GM12878 (cell line): ENCODE data around the gene ZNF165. TPM values are rescaled to one million over a fixed set of nuclear protein-coding genes. Genes with fewer than 3 reads are reported as not detected.
A peak's percentile ranks its signal among the peaks of the same experiment; 100 is the strongest.

Experiments used
- ATAC-seq: fragments of 200-7000 bp; cut with Tn5 transposase; 3 replicates; pipeline ENCODE4 v1.9.1; 2020; ENCODE audit warnings: mild to moderate bottlenecking, moderate library complexity
- BruUV-seq: library from RNA; stranded (reverse); fragments of 400-500 nt; replicated peaks from 2 replicates; lab custom pipeline; 2021; lab: Mats Ljungman, UMichigan
- CTCF ChIA-PET: fragments of 300-600 bp; sonication (Branson Sonifier 250); formaldehyde crosslinking; extraction: SDS; loops from one replicate; lab custom pipeline; 2021; ENCODE audit warnings: inconsistent platforms; lab: Yijun Ruan, JAX
- POLR2A ChIA-PET: fragments of 350-600 bp; formaldehyde crosslinking; extraction: SDS; loops from one replicate; lab custom pipeline; 2021; ENCODE audit warnings: inconsistent platforms; lab: Charles Lee
- RAD21 ChIA-PET: fragments of 300-600 bp; sonication (Branson Sonifier 250); formaldehyde crosslinking; loops from one replicate; lab custom pipeline; 2023; ENCODE audit warnings: antibody characterized with exemption; ENCODE audit not compliant: unreplicated experiment; lab: Charles Lee
- SMC1A ChIA-PET: fragments of 300-600 bp; sonication (Branson Sonifier 250); formaldehyde crosslinking; loops from one replicate; lab custom pipeline; 2023; ENCODE audit not compliant: unreplicated experiment, uncharacterized antibody; lab: Charles Lee
- DNase-seq: peaks from one replicate; pipeline ENCODE4 v3.0.0-alpha.2; 2011; ENCODE audit warnings: low read depth, low spot score
- FAIRE-seq: peaks from 3 replicates; lab custom pipeline; 2011; peaks lifted over from hg19 to GRCh38; lab: Jason Lieb, UNC
- H2AFZ ChIP-seq: 2 replicates; pipeline ENCODE4 v1.6.0; 2011; ENCODE audit warnings: low read depth, low read length, control low read depth; ENCODE audit not compliant: control insufficient read depth
- H3K27ac ChIP-seq: 2 replicates; pipeline ENCODE4 v1.5.1; 2011; ENCODE audit warnings: control low read depth; ENCODE audit not compliant: control insufficient read depth, insufficient read depth
- H3K27me3 ChIP-seq, 2 experiments: replicated peaks in 1 of 2; 2 replicates each; pipeline versions ENCODE4 v1.6.0 to v1.6.1; 2011; ENCODE audit warnings: low read length in 1 of 2; ENCODE audit not compliant: control insufficient read depth in 2 of 2, insufficient read depth in 2 of 2
- H3K36me3 ChIP-seq, 2 experiments: 2 replicates each; pipeline ENCODE4 v1.5.1; 2011; ENCODE audit warnings: low read length in 1 of 2; ENCODE audit not compliant: control insufficient read depth in 2 of 2, insufficient read depth in 2 of 2
- H3K4me1 ChIP-seq: 2 replicates; pipeline ENCODE4 v1.6.1; 2011; ENCODE audit warnings: mild to moderate bottlenecking, low read length, moderate library complexity, mixed read lengths; ENCODE audit not compliant: control insufficient read depth, insufficient read depth
- H3K4me2 ChIP-seq: 2 replicates; pipeline ENCODE4 v1.6.0; 2011; ENCODE audit warnings: control low read depth; ENCODE audit not compliant: control insufficient read depth, insufficient read depth
- H3K4me3 ChIP-seq: fragments of 200-600 bp; sonication (generic); 2 replicates; pipeline ENCODE4 v1.5.1; 2016
- H3K79me2 ChIP-seq: 2 replicates; pipeline ENCODE4 v1.6.0; 2011; ENCODE audit warnings: low read length; ENCODE audit not compliant: control insufficient read depth, insufficient read depth
- H3K9ac ChIP-seq: 2 replicates; pipeline ENCODE4 v1.8.0; 2011; ENCODE audit warnings: low read length, control low read depth, mixed read lengths; ENCODE audit not compliant: control insufficient read depth, insufficient read depth
- H3K9me3 ChIP-seq: replicated peaks from 3 replicates; pipeline ENCODE4 v1.5.1; 2011; ENCODE audit warnings: mild to moderate bottlenecking, low read length; ENCODE audit not compliant: control insufficient read depth, insufficient read depth
- H4K20me1 ChIP-seq: 2 replicates; pipeline ENCODE4 v1.6.0; 2011; ENCODE audit not compliant: control insufficient read depth, insufficient read depth
- DPF2 ChIP-seq: fragments of 450-650 bp; IDR thresholded peaks from 2 replicates; pipeline ENCODE4 v1.6.1; 2017; ENCODE audit warnings: mild to moderate bottlenecking
- EZH2 ChIP-seq: IDR thresholded peaks from 2 replicates; pipeline ENCODE4 v1.6.1; 2012; ENCODE audit warnings: low read depth, mild to moderate bottlenecking, control low read depth, inconsistent platforms, low read length, borderline replicate concordance; ENCODE audit not compliant: control insufficient read depth
- JUNB ChIP-seq: IDR thresholded peaks from 2 replicates; pipeline ENCODE4 v1.6.1; 2016; ENCODE audit warnings: antibody characterized with exemption, mild to moderate bottlenecking
- KDM1A ChIP-seq: fragments of 200-600 bp; sonication (generic); IDR thresholded peaks from 2 replicates; pipeline ENCODE4 v1.6.1; 2016; ENCODE audit warnings: borderline replicate concordance
- NR2C2 ChIP-seq: IDR thresholded peaks from 2 replicates; pipeline ENCODE4 v1.6.1; 2011; ENCODE audit warnings: borderline replicate concordance, low read depth; ENCODE audit not compliant: control insufficient read depth, insufficient read length
- RCOR1 ChIP-seq: conservative IDR thresholded peaks from 2 replicates; pipeline ENCODE4 v1.6.1; 2012; ENCODE audit warnings: low read depth, low read length, improper control_type of control experiment
- ZNF24 ChIP-seq: fragments of 450-650 bp; IDR thresholded peaks from 2 replicates; pipeline ENCODE4 v1.6.1; 2017; ENCODE audit warnings: antibody characterized with exemption, mild to moderate bottlenecking
- WGBS: methylation state at CpG from one replicate; pipeline ENCODE4 v1.1.6; 2016; ENCODE audit warnings: low lambda C conversion rate; ENCODE audit not compliant: insufficient replicate concordance, insufficient coverage; ENCODE audit errors: missing lambda C conversion rate; 5-methylcytosine and 5-hydroxymethylcytosine counted together
- in situ Hi-C: fragments of 300-500 bp; cut with MboI; formaldehyde crosslinking; loops from 9 replicates; pipeline ENCODE4 v1.14.3; 2018; ENCODE audit warnings: mixed read lengths
- intact Hi-C: fragments of 100-400 bp; cut with micrococcal nuclease; formaldehyde crosslinking; loops from one replicate; pipeline ENCODE4 v1.14.2; 2022; ENCODE audit not compliant: unreplicated experiment
- polyA plus RNA-seq, 11 experiments: library from polyadenylated mRNA; depleted of rRNA in 4 of 11; unstranded in 6 of 11; stranded (reverse) in 5 of 11; fragments of >200 nt; fragmentation: Nextera tagmentation in 4 of 11; fragmentation: Illumina TruSeq in 1 of 11; extraction: Ambion mirVana in 4 of 11; extraction: Trizol in 1 of 11; gene quantifications; 1 replicate in 1 of 11; 2 replicates in 10 of 11; pipeline versions ENCODE4 v1.2.1 to v1.2.3, GENCODE V29; 2011 to 2016; ENCODE audit warnings: inconsistent platforms in 2 of 11, missing spikeins in 2 of 11, low read depth in 1 of 11
- total RNA-seq, 4 experiments: library from RNA; depleted of rRNA in 3 of 4; stranded (reverse); fragments of >200 nt in 3 of 4; fragmentation: Illumina TruSeq in 1 of 4; extraction: Trizol in 1 of 4; gene quantifications; 2 replicates each; pipeline versions ENCODE4 v1.2.1 to v1.2.3, GENCODE V29; 2013 to 2021
- TF ChIP-seq, protein P1 (sequence below): fragments of 450-650 bp; formaldehyde crosslinking; IDR thresholded peaks from 2 replicates; pipeline ENCODE4 v1.4.0; 2022; ENCODE audit warnings: mild to moderate bottlenecking, moderate library complexity
- TF ChIP-seq, protein P2 (sequence below): IDR thresholded peaks from 2 replicates; pipeline ENCODE4 v1.6.1; 2011; ENCODE audit warnings: borderline replicate concordance, low read depth, mild to moderate bottlenecking, moderate library complexity, low read length; ENCODE audit not compliant: insufficient read depth, poor library complexity, severe bottlenecking
- TF ChIP-seq, protein P3 (sequence below): fragments of 150-350 bp; IDR thresholded peaks from 2 replicates; pipeline ENCODE4 v1.6.1; 2014; ENCODE audit warnings: mild to moderate bottlenecking, low read depth, low read length

The ZNF165 gene
- total and polyA plus RNA-seq, 10 of the 15 experiments (the other 5 are each of a cell fraction or from before 2014, with no cell fraction given) = 1.1 to 5.0 (median 2.9) TPM

DNA sequence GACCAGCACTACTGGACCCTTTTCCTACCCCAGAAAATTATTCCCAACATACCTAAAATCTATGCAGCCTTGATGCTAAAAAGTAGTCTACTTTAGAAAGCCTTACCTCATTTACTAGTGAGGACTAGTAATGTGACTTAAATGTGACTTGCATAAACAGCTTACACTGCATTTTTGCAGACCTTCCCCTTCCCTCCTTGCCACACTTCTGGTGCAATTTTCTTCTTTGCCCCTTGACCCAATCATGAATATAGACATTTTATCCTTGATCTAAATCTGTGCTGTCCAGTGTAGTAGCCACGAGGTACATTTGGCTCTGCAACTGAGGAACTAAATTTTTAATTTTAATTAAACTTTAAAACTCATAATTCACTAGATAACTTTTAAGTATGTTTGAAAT, 54.3 kb downstream of the ZNF165 start:
- intact Hi-C loops (loop anchor here (1.0 to 10.0 kb wide), 4 partner anchors 222 to 300 kb away; partner anchors contain the start of gene ZSCAN12), in situ Hi-C loops (loop anchor here (5.0 kb wide), 1 partner anchor 223 kb away; no protein-coding TSS in a partner anchor)
- DNase-seq (no peak), FAIRE-seq (no peak), ATAC-seq (no peak)
- Histone ChIP-seq H4K20me1 (no peaks in the 10 kb centered on the region), H3K27me3 (no peaks in the 10 kb centered on the region), H2AFZ (no peak overlapping the region), H3K27ac (no peak overlapping the region; the same call in 1 of the 2 replicates), H3K9ac (no peak overlapping the region), H3K36me3 (peaks cover 0 to 3% of the 10 kb centered on the region in 2 experiments; a peak in 2 of 4 replicates), H3K4me2 (0 out of 2 replicates have a peak overlapping the region, but pooled peaks have one; percentile 11), H3K9me3 (no peaks in the 10 kb centered on the region), H3K4me3 (no peak overlapping the region), H3K79me2 (peaks cover 52% of the 10 kb centered on the region), H3K4me1 (peaks cover 8% of the 10 kb centered on the region; the same call in 1 of the 2 replicates)
- WGBS = 100% methylated on average over 1 of the region's 1 CpG
- ChIA-PET RAD21 (no interaction called here), POLR2A (no interaction called here), CTCF (no interaction called here), SMC1A (no interaction called here)
- BruUV-seq = no TSS peak
- TF ChIP-seq, protein P1, sequence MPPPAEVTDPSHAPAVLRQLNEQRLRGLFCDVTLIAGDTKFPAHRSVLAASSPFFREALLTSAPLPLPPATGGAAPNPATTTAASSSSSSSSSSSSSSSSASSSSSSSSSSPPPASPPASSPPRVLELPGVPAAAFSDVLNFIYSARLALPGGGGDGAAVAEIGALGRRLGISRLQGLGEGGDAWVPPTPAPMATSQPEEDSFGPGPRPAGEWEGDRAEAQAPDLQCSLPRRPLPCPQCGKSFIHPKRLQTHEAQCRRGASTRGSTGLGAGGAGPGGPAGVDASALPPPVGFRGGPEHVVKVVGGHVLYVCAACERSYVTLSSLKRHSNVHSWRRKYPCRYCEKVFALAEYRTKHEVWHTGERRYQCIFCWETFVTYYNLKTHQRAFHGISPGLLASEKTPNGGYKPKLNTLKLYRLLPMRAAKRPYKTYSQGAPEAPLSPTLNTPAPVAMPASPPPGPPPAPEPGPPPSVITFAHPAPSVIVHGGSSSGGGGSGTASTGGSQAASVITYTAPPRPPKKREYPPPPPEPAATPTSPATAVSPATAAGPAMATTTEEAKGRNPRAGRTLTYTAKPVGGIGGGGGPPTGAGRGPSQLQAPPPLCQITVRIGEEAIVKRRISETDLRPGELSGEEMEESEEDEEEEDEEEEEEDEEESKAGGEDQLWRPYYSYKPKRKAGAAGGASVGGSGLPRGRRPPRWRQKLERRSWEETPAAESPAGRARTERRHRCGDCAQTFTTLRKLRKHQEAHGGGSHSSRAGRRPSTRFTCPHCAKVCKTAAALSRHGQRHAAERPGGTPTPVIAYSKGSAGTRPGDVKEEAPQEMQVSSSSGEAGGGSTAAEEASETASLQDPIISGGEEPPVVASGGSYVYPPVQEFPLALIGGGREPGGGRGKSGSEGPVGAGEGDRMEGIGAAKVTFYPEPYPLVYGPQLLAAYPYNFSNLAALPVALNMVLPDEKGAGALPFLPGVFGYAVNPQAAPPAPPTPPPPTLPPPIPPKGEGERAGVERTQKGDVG (CRISPR knock-in tag) = no peak
- TF ChIP-seq, protein P2, sequence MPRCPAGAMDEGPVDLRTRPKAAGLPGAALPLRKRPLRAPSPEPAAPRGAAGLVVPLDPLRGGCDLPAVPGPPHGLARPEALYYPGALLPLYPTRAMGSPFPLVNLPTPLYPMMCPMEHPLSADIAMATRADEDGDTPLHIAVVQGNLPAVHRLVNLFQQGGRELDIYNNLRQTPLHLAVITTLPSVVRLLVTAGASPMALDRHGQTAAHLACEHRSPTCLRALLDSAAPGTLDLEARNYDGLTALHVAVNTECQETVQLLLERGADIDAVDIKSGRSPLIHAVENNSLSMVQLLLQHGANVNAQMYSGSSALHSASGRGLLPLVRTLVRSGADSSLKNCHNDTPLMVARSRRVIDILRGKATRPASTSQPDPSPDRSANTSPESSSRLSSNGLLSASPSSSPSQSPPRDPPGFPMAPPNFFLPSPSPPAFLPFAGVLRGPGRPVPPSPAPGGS = no peak
- TF ChIP-seq KDM1A (no peak), EZH2 (no peak), DPF2 (no peak), NR2C2 (no peak), ZNF24 (no peak), JUNB (no peak), RCOR1 (no peak)
- TF ChIP-seq, protein P3, sequence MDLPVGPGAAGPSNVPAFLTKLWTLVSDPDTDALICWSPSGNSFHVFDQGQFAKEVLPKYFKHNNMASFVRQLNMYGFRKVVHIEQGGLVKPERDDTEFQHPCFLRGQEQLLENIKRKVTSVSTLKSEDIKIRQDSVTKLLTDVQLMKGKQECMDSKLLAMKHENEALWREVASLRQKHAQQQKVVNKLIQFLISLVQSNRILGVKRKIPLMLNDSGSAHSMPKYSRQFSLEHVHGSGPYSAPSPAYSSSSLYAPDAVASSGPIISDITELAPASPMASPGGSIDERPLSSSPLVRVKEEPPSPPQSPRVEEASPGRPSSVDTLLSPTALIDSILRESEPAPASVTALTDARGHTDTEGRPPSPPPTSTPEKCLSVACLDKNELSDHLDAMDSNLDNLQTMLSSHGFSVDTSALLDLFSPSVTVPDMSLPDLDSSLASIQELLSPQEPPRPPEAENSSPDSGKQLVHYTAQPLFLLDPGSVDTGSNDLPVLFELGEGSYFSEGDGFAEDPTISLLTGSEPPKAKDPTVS = no peak
